ENCODE measurements around the gene P4HTM.

DNA sequence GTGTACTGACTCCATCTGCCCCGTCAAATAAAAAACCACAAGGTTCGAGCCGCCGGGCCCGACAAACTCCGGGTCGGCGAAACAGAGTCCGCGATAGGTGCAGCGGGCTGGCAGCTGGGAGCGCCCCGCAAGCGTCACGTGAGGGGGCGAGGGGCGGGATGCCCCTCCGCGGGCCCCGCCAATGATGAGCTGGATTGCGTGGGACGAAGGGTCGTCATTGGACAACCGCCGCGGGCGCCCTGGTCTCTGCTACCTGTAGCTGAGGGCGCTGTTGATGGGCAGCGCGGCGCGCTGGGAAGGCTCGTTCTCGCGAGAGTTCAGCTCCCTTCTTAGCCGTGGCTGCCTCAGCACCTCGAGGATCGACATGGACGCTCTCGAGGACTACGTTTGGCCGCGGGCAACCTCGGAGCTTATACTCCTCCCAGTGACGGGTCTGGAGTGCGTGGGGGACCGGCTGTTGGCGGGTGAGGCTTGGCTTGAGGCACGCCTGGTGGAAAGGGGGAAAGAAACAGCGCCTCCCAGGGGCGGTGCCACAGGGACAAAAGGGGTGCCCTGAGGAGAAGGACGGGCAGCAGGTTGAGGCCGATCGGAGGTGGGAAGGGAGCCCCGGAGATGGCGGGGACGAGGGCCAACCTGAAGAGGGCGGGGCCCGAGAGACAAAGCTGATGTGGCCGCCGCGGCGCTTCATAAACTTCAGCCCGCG, 17.2 kb downstream of the P4HTM start, which contains the start of gene WDR6:
- TF ChIP-seq, protein P1, sequence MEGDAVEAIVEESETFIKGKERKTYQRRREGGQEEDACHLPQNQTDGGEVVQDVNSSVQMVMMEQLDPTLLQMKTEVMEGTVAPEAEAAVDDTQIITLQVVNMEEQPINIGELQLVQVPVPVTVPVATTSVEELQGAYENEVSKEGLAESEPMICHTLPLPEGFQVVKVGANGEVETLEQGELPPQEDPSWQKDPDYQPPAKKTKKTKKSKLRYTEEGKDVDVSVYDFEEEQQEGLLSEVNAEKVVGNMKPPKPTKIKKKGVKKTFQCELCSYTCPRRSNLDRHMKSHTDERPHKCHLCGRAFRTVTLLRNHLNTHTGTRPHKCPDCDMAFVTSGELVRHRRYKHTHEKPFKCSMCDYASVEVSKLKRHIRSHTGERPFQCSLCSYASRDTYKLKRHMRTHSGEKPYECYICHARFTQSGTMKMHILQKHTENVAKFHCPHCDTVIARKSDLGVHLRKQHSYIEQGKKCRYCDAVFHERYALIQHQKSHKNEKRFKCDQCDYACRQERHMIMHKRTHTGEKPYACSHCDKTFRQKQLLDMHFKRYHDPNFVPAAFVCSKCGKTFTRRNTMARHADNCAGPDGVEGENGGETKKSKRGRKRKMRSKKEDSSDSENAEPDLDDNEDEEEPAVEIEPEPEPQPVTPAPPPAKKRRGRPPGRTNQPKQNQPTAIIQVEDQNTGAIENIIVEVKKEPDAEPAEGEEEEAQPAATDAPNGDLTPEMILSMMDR (IDR thresholded peaks at IDR 0.05), result peak in 2 of 3 donors; percentile 47 to 48
- TF ChIP-seq POLR2AphosphoS5 (IDR thresholded peaks at IDR 0.05), result peak; percentile 85 to 90 (median 88)
- TF ChIP-seq POLR2A (IDR thresholded peaks at IDR 0.05), result peak; percentile 40
